GM23338 (cell line): Measurements from ENCODE around the gene TBCD. TPM values are rescaled to one million over a fixed set of nuclear protein-coding genes. Genes with fewer than 3 reads are reported as not detected.

Experiments
- ATAC-seq: fragments of 200-7000 bp; cut with Tn5 transposase; 3 replicates; pipeline ENCODE4 v1.9.1; 2020
- DNase-seq: peaks from one replicate; pipeline ENCODE4 v3.0.0-alpha.2; 2015; ENCODE audit warnings: low spot score
- H2AFZ ChIP-seq: fragments of 200-600 bp; sonication (generic); 2 replicates; pipeline ENCODE4 v1.8.0; 2016; ENCODE audit warnings: antibody characterized with exemption, mild to moderate bottlenecking, moderate library complexity
- H3F3A ChIP-seq: fragments of 200-600 bp; sonication (generic); replicated peaks from 2 replicates; pipeline ENCODE4 v1.8.0; 2017; ENCODE audit warnings: antibody characterized with exemption, mixed run types, low read depth
- H3K27ac ChIP-seq: fragments of 200-600 bp; sonication (generic); 2 replicates; pipeline ENCODE4 v1.6.1; 2016; ENCODE audit warnings: low read depth
- H3K27me3 ChIP-seq: fragments of 200-600 bp; sonication (generic); 2 replicates; pipeline ENCODE4 v1.8.0; 2016; ENCODE audit warnings: mild to moderate bottlenecking, mixed run types, moderate library complexity; ENCODE audit not compliant: insufficient read depth
- H3K36me3 ChIP-seq: fragments of 200-600 bp; sonication (generic); 2 replicates; pipeline ENCODE4 v1.8.0; 2016; ENCODE audit warnings: mild to moderate bottlenecking; ENCODE audit not compliant: insufficient read depth
- H3K4me1 ChIP-seq: fragments of 200-600 bp; sonication (generic); 2 replicates; pipeline ENCODE4 v1.8.0; 2016; ENCODE audit warnings: mild to moderate bottlenecking, moderate library complexity; ENCODE audit not compliant: insufficient read depth
- H3K4me2 ChIP-seq: fragments of 200-600 bp; sonication (generic); 2 replicates; pipeline ENCODE4 v1.7.1; 2017; ENCODE audit warnings: mixed run types
- H3K4me3 ChIP-seq: fragments of 200-600 bp; sonication (generic); 2 replicates; pipeline ENCODE4 v1.6.1; 2016; ENCODE audit warnings: mixed run types
- H3K79me2 ChIP-seq: fragments of 200-600 bp; sonication (generic); replicated peaks from 2 replicates; pipeline ENCODE4 v1.8.0; 2017; ENCODE audit warnings: mild to moderate bottlenecking; ENCODE audit not compliant: insufficient read depth
- H3K9me2 ChIP-seq: fragments of 200-600 bp; sonication (generic); 2 replicates; pipeline ENCODE4 v1.8.0; 2017; ENCODE audit not compliant: insufficient read depth
- H4K20me1 ChIP-seq: fragments of 200-600 bp; sonication (generic); replicated peaks from 2 replicates; pipeline ENCODE4 v1.8.0; 2017; ENCODE audit warnings: mild to moderate bottlenecking; ENCODE audit not compliant: insufficient read depth
- H3K27ac Mint-ChIP-seq: 2 replicates; pipeline ENCODE4 v1.8.0; 2020; ENCODE audit warnings: inconsistent platforms, mild to moderate bottlenecking, moderate library complexity, mixed read lengths
- H3K27me3 Mint-ChIP-seq: 3 replicates; pipeline ENCODE4 v1.8.0; 2022; ENCODE audit warnings: low read depth, mild to moderate bottlenecking, moderate library complexity, mixed read lengths, inconsistent platforms; ENCODE audit not compliant: insufficient read depth, poor library complexity
- H3K36me3 Mint-ChIP-seq: 3 replicates; pipeline ENCODE4 v1.8.0; 2021; ENCODE audit warnings: low read depth, mild to moderate bottlenecking, inconsistent platforms, moderate library complexity, mixed read lengths
- H3K4me1 Mint-ChIP-seq: 3 replicates; pipeline ENCODE4 v1.8.0; 2020; ENCODE audit warnings: mild to moderate bottlenecking, inconsistent platforms, mixed read lengths
- H3K4me3 Mint-ChIP-seq: 3 replicates; pipeline ENCODE4 v1.8.0; 2021; ENCODE audit warnings: moderate library complexity, mild to moderate bottlenecking, inconsistent platforms, mixed read lengths
- H3K9me3 Mint-ChIP-seq: 3 replicates; pipeline ENCODE4 v1.8.0; 2020; ENCODE audit warnings: moderate library complexity, mild to moderate bottlenecking, inconsistent platforms, mixed read lengths
- CREB1 ChIP-seq: fragments of 250-450 bp; sonication (Bioruptor Pico); IDR thresholded peaks from 2 replicates; pipeline ENCODE4 v1.5.0; 2020; ENCODE audit warnings: low read depth, mild to moderate bottlenecking, moderate library complexity
- EZH2 ChIP-seq: fragments of 200-600 bp; sonication (generic); IDR thresholded peaks from one replicate; pipeline ENCODE4 v1.8.0; 2017; ENCODE audit warnings: antibody characterized with exemption, mild to moderate bottlenecking, low read depth; ENCODE audit not compliant: unreplicated experiment
- POLR2AphosphoS5 ChIP-seq: IDR thresholded peaks from 2 replicates; pipeline ENCODE4 v1.6.1; 2016; ENCODE audit warnings: antibody characterized with exemption, low read depth
- STAT1 ChIP-seq: IDR thresholded peaks from one replicate; pipeline ENCODE4 v1.6.1; 2016; ENCODE audit warnings: antibody characterized with exemption; ENCODE audit not compliant: unreplicated experiment
- ZNF114 ChIP-seq: fragments of 250-450 bp; sonication (Bioruptor Pico); IDR thresholded peaks from 2 replicates; pipeline ENCODE4 v1.5.0; 2020; ENCODE audit warnings: mild to moderate bottlenecking, moderate library complexity
- polyA plus RNA-seq: library from polyadenylated mRNA; unstranded; fragments of >200 nt; fragmentation: Nextera tagmentation; extraction: Ambion mirVana; gene quantifications from 2 replicates; pipeline ENCODE4 v1.2.1, GENCODE V29; 2016
- total RNA-seq: library from RNA; depleted of rRNA; stranded (reverse); fragments of >200 nt; shearing (Covaris generic); gene quantifications from 2 replicates; pipeline ENCODE4 v1.2.3, GENCODE V29; 2014
- TF ChIP-seq, protein P1 (sequence below): IDR thresholded peaks from one replicate; pipeline ENCODE4 v1.6.1; 2018; ENCODE audit warnings: antibody characterized with exemption; ENCODE audit not compliant: unreplicated experiment
- TF ChIP-seq, protein P2 (sequence below), 2 experiments: fragments of 200-600 bp in 1 of 2; sonication (generic) in 1 of 2; conservative IDR thresholded peaks; 2 replicates each; pipeline versions ENCODE4 v1.5.1 to v1.6.1; 2016 to 2017; ENCODE audit warnings: antibody characterized with exemption in 2 of 2, low read depth in 2 of 2, mild to moderate bottlenecking in 2 of 2, moderate library complexity in 1 of 2
- TF ChIP-seq, protein P3 (sequence below): IDR thresholded peaks from 2 replicates; pipeline ENCODE4 v1.6.1; 2016; ENCODE audit warnings: antibody characterized with exemption

TBCD gene
- total and polyA plus RNA-seq, 2 experiments from 2014 or later, result 75.0 to 116 TPM

GRCh38 chr17:82911822-82912221, 160.0 kb downstream of the TBCD start (continued):
- TF ChIP-seq, protein P1, sequence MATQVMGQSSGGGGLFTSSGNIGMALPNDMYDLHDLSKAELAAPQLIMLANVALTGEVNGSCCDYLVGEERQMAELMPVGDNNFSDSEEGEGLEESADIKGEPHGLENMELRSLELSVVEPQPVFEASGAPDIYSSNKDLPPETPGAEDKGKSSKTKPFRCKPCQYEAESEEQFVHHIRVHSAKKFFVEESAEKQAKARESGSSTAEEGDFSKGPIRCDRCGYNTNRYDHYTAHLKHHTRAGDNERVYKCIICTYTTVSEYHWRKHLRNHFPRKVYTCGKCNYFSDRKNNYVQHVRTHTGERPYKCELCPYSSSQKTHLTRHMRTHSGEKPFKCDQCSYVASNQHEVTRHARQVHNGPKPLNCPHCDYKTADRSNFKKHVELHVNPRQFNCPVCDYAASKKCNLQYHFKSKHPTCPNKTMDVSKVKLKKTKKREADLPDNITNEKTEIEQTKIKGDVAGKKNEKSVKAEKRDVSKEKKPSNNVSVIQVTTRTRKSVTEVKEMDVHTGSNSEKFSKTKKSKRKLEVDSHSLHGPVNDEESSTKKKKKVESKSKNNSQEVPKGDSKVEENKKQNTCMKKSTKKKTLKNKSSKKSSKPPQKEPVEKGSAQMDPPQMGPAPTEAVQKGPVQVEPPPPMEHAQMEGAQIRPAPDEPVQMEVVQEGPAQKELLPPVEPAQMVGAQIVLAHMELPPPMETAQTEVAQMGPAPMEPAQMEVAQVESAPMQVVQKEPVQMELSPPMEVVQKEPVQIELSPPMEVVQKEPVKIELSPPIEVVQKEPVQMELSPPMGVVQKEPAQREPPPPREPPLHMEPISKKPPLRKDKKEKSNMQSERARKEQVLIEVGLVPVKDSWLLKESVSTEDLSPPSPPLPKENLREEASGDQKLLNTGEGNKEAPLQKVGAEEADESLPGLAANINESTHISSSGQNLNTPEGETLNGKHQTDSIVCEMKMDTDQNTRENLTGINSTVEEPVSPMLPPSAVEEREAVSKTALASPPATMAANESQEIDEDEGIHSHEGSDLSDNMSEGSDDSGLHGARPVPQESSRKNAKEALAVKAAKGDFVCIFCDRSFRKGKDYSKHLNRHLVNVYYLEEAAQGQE, result no peak

GRCh38 chr17:82912484-82913089, 160.7 kb downstream of the TBCD start:
- no peak for ATAC-seq
- Histone ChIP-seq H3K9me2 (no peaks in the 10 kb centered on the region), H3F3A (no peaks in the 10 kb centered on the region), H3K4me1 (no peaks in the 10 kb centered on the region), H3K4me2 (no peak overlapping the region), H3K27me3 (no peaks in the 10 kb centered on the region), H3K4me3 (no peak overlapping the region), H3K79me2 (0 out of 2 replicates have a peak, but pooled peaks cover 3% of the 10 kb centered on the region), H4K20me1 (no peaks in the 10 kb centered on the region; the same call in 1 of the 2 replicates), H3K36me3 (0 out of 2 replicates have a peak, but pooled peaks cover 3% of the 10 kb centered on the region), H2AFZ (no peak overlapping the region), H3K27ac (no peak overlapping the region)
- Mint-ChIP-seq H3K36me3 (peaks cover 53% of the 10 kb centered on the region), H3K9me3 (0 out of 3 replicates have a peak, but pooled peaks cover 4% of the 10 kb centered on the region), H3K4me3 (no peak overlapping the region), H3K4me1 (no peaks in the 10 kb centered on the region; the same call in 2 of the 3 replicates), H3K27me3 (peaks cover 6% of the 10 kb centered on the region), H3K27ac (no peak overlapping the region)
- DNase-seq, result no peak
- TF ChIP-seq ZNF114 (CRISPR knock-in tag) (no peak), STAT1 (no peak), POLR2AphosphoS5 (no peak), EZH2 (no peak), CREB1 (no peak)
- TF ChIP-seq, protein P1, result no peak
- TF ChIP-seq, protein P2, sequence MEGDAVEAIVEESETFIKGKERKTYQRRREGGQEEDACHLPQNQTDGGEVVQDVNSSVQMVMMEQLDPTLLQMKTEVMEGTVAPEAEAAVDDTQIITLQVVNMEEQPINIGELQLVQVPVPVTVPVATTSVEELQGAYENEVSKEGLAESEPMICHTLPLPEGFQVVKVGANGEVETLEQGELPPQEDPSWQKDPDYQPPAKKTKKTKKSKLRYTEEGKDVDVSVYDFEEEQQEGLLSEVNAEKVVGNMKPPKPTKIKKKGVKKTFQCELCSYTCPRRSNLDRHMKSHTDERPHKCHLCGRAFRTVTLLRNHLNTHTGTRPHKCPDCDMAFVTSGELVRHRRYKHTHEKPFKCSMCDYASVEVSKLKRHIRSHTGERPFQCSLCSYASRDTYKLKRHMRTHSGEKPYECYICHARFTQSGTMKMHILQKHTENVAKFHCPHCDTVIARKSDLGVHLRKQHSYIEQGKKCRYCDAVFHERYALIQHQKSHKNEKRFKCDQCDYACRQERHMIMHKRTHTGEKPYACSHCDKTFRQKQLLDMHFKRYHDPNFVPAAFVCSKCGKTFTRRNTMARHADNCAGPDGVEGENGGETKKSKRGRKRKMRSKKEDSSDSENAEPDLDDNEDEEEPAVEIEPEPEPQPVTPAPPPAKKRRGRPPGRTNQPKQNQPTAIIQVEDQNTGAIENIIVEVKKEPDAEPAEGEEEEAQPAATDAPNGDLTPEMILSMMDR (conservative IDR thresholded peaks at IDR 0.05; ENCODE audit: low read depth in 2 of 2), result no peak
- TF ChIP-seq, protein P3, sequence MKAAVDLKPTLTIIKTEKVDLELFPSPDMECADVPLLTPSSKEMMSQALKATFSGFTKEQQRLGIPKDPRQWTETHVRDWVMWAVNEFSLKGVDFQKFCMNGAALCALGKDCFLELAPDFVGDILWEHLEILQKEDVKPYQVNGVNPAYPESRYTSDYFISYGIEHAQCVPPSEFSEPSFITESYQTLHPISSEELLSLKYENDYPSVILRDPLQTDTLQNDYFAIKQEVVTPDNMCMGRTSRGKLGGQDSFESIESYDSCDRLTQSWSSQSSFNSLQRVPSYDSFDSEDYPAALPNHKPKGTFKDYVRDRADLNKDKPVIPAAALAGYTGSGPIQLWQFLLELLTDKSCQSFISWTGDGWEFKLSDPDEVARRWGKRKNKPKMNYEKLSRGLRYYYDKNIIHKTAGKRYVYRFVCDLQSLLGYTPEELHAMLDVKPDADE, result no peak
